Ascending aorta (tissue), 2 donors: ENCODE measurements around the gene CNRIP1. TPM values are rescaled to one million over a fixed set of nuclear protein-coding genes. Genes with fewer than 3 reads are reported as not detected.

Source experiments
- DNase-seq, 2 donors: peaks; one replicate each; pipeline ENCODE4 v3.0.0-alpha.2; 2019; ENCODE audit warnings: low spot score in 2 of 2
- H3K27ac ChIP-seq, 2 donors: fragments of 200-600 bp; sonication (generic); one replicate each; pipeline ENCODE4 v1.5.1; 2016 to 2017; ENCODE audit warnings: mild to moderate bottlenecking in 1 of 2
- H3K27me3 ChIP-seq: fragments of 200-600 bp; sonication (generic); one replicate; pipeline ENCODE4 v1.5.1; 2017
- H3K36me3 ChIP-seq, 2 donors: fragments of 200-600 bp; sonication (generic); one replicate each; pipeline ENCODE4 v1.5.1; 2016
- H3K4me1 ChIP-seq, 2 donors: fragments of 200-600 bp; sonication (generic); one replicate each; pipeline ENCODE4 v1.5.1; 2016 to 2017; ENCODE audit warnings: mild to moderate bottlenecking in 1 of 2
- H3K4me3 ChIP-seq, 2 donors: fragments of 200-600 bp; sonication (generic); one replicate each; pipeline ENCODE4 v1.5.1; 2016 to 2017; ENCODE audit warnings: mild to moderate bottlenecking in 1 of 2
- H3K9me3 ChIP-seq, 2 donors: fragments of 200-600 bp; sonication (generic); one replicate each; pipeline ENCODE4 v1.5.1; 2016
- CTCF ChIP-seq, 3 experiments: fragments of 200-600 bp in 2 of 3; fragments of 450-650 bp in 1 of 3; sonication (generic) in 2 of 3; IDR thresholded peaks; one replicate each; pipeline ENCODE4 v1.5.1; 2016 to 2019; ENCODE audit warnings: antibody characterized with exemption in 3 of 3, mild to moderate bottlenecking in 1 of 3, moderate library complexity in 1 of 3
- intact Hi-C: fragments of 100-400 bp; cut with DNase I; formaldehyde crosslinking; loops from one replicate; pipeline ENCODE4 v1.15.1; 2023
- total RNA-seq: library from RNA; depleted of rRNA; stranded (reverse); fragments of >200 nt; gene quantifications from one replicate; pipeline ENCODE4 v1.1.0, GENCODE V29; 2016

The CNRIP1 gene
- total RNA-seq, 1 donor from 2014 or later = 37.7 TPM

GRCh38 chr2:68345129-68345875, 25.6 kb upstream of the CNRIP1 start:
- no peaks in the 10 kb centered on the region for H3K27me3 ChIP-seq
- no peak overlapping the region for H3K27ac ChIP-seq
- no peak for TF ChIP-seq CTCF (IDR thresholded peaks at IDR 0.05)
- DNase-seq = no peak
- no peaks in the 10 kb centered on the region for H3K4me1 ChIP-seq
- intact Hi-C loops = no loop called here
- no peak overlapping the region for H3K4me3 ChIP-seq
- H3K9me3 ChIP-seq = no peaks in the 10 kb centered on the region
- H3K36me3 ChIP-seq = no peaks in the 10 kb centered on the region

- no peaks in the 10 kb centered on the region for H3K4me1 ChIP-seq
- no peaks in the 10 kb centered on the region for H3K9me3 ChIP-seq
- no peak overlapping the region for H3K4me3 ChIP-seq
- no peaks in the 10 kb centered on the region for H3K36me3 ChIP-seq
- no peak for DNase-seq
- intact Hi-C loops = no loop called here
- H3K27me3 ChIP-seq = no peaks in the 10 kb centered on the region
- TF ChIP-seq CTCF (IDR thresholded peaks at IDR 0.05) = no peak
- H3K27ac ChIP-seq = no peak overlapping the region
These were observed 24.3 kb upstream of the CNRIP1 start for GRCh38 chr2:68344031-68344430.

- H3K9me3 ChIP-seq = no peaks in the 10 kb centered on the region
- DNase-seq = no peak
- no peak for TF ChIP-seq CTCF (IDR thresholded peaks at IDR 0.05)
- H3K27me3 ChIP-seq = no peaks in the 10 kb centered on the region
- no peak overlapping the region for H3K4me3 ChIP-seq
- intact Hi-C loops = no loop called here
- no peaks in the 10 kb centered on the region for H3K36me3 ChIP-seq
- H3K4me1 ChIP-seq = no peaks in the 10 kb centered on the region
- no peak overlapping the region for H3K27ac ChIP-seq
These were observed 22.7 kb upstream of the CNRIP1 start for GRCh38 chr2:68342470-68342869.

GRCh38 chr2:68341583-68341982, 21.8 kb upstream of the CNRIP1 start:
- H3K4me1 ChIP-seq = no peaks in the 10 kb centered on the region
- no peaks in the 10 kb centered on the region for H3K9me3 ChIP-seq
- no peak for DNase-seq
- no peaks in the 10 kb centered on the region for H3K36me3 ChIP-seq
- H3K27me3 ChIP-seq = no peaks in the 10 kb centered on the region
- intact Hi-C loops = no loop called here
- no peak overlapping the region for H3K27ac ChIP-seq
- TF ChIP-seq CTCF (IDR thresholded peaks at IDR 0.05) = no peak
- H3K4me3 ChIP-seq = no peak overlapping the region

- Histone ChIP-seq H3K27ac (no peak overlapping the region), H3K4me1 (no peaks in the 10 kb centered on the region), H3K27me3 (no peaks in the 10 kb centered on the region), H3K4me3 (no peak overlapping the region), H3K9me3 (no peaks in the 10 kb centered on the region), H3K36me3 (no peaks in the 10 kb centered on the region)
- no peak for DNase-seq
- intact Hi-C loops = no loop called here
- no peak for TF ChIP-seq CTCF (IDR thresholded peaks at IDR 0.05)
These were observed 21.2 kb upstream of the CNRIP1 start for GRCh38 chr2:68341062-68341329.
